Hindlimb muscle (tissue), 1 donor: ENCODE results near the gene SNF8. TPM values are rescaled to one million over a fixed set of nuclear protein-coding genes. Genes with fewer than 3 reads are reported as not detected.

Experiments used
- DNase-seq: peaks from one replicate; pipeline ENCODE4 v3.0.0-alpha.2; 2013
- polyA plus RNA-seq: library from polyadenylated mRNA; unstranded; fragments of 120-200 nt; gene quantifications from one replicate; pipeline ENCODE4 v1.2.1, GENCODE V29; 2013; ENCODE audit not compliant: insufficient read length

SNF8 gene
- polyA plus RNA-seq, 1 donor: 63.6 TPM

DNA sequence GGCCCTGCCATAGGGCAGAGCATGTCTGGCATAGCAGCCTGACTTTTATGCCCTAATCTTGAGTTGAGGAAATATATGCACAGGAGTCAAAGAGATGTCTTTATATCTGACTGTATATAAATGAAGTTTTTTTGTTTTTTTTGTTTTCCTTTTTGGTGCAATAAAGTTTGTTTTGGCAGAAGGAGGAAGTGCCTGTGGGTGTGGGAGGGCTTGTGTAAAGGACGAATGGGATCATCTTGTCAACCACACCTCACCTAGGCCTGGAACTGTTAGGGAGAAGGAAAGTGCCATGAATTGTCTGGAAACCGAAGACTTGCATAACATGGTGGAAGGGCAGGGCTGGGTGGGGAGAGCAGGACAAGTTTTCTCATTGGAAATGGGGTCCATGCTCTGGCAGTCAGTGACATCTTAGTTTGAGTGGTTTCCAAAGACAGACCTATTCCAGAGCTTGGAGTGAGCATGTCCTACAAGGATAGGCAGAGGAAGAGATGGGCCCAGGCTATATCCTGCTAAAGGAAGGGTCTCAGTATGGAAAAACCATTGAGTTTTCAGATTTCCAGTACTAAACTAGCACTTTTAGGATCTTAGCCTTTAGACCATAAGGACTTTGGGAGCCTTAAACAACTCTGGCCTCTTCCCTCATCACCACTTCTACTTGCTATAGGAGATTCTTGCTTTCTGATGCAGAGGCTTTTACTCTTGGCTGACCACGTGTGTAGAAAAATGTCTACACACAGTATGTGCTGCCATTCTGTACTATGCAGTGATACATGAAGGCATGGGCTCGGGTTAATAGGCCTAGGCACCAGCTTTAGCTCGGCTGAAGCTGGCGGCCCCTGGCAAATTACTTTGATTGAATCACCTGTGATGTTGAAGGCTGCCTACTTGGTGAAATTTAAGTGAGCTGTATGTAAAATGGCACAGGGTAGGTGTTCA lies 15.5 kb downstream of the SNF8 start:
- no peak for DNase-seq

DNA sequence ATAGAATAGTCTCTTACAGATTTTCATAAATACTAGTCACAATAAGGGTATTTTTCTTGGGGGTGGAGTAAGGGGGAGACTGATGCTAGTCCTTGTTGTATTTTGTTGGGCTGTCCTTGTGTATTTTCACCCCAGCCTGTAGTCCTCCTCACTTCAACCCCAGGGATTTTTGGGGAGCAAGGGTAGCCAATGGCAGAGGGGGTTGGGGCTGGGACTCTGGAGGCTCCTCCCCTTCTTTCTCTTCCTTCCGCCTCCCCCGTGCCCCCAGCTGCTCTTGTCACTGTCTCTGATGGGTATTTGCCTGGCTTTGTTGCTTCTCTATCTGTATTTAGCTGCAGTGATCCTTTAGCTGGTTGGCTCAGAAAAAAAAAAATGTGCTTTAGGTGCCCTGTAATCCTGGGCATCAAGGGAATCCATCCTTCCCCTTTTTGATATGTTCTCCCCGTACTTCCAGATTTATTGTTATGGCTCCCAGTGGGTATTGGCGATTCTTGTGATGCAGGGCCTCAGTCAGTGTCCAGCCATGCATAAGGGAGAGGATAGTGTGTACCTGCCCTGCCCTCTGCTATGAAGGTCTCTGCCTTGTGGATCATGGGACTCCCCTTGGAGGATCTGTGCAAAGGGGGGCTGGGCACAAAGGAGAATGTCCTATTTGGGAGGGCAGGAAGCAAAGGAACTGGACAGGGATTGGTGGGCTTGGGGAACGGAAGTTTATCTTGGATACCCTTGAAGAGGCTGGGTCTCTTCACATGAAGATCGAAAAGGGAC lies 16.5 kb downstream of the SNF8 start:
- DNase-seq: no peak

DNA sequence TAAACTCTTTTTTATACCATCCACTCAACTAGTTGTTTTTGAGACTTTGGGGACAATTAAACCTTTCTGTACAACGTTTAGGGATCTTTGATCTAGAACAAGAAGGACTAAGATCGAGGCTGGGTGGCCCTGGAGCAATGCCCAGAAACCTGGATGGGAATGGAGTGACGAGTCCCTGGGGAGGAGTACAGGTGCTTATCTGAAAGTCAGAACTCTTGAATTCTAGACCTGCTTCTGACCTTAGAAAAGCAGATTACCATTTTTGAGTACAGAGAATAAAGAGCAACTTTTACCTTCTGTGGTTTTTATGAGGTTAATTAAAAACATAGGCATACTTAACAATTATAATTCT lies 18.7 kb downstream of the SNF8 start:
- DNase-seq: no peak

DNA sequence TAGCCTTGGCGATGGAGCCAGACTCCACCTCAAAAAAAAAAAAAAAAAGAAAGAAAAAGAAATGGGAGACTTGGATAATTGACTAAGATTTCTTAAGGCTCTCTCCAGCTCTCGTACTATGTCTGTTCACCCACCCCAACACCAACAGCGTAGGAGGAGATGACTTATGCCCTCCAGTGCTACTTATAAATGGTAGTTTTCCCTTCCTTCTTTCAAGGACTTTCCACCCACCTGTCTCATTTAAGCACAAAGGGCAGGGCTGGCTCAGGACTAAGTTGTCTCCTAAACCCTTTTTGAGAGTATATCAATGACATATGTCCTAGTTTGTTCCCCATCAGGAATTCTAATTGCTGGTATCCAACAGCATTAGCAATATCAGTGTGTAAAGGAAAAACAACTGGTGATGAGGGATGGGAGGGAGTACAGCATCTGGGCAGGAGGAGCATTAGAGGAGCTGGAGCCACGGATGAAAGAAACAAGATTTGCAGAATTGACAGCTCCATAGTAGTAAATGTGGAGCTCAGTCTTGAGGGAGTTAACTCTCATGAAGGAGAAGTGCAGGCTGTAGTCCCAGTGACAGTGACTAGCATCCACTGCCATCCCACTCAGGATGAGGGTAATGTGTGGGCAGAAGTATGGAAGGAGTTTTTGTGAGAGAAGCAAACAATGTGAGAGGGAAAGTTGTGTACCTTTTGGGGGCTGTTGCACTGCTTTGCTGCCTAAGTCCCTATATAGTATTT lies 19.2 kb downstream of the SNF8 start:
- DNase-seq: no peak

DNA sequence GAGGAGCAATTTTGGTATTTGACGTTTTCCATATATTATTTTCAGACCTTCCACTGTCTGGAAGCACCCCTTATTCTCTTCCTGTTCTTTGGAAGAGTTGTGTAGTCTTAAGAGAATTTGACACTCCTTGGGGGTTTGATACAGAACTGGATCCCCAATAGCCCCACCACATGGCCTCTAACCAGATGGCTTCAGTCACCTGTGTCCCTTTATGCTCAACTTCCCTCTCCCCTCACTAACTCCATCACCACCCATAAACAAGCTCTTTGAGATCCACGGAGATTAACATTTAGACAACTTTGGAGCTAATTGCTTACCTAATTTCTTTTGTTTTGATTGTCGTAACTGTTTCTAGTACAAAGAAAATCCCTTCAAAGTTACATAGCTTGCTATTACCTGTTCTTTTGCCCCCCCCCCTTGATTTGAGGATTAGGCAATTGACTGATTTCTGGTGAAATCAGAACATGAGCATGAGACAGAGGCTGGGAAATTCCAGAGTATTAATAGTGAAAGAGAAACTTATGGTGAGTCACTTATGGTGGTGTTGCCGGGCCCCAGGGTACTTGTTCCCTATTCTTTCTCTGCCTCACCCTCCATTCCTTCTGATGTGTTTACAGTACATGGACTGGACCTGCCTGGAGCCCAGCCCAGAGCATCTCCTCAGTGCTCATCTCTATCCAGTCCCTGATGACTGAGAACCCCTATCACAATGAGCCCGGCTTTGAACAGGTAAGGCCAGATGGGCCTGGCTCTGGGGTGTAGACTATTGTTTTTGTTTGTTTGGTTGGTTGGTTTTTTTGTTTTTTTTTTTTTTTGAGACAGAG lies 29.0 kb downstream of the SNF8 start:
- DNase-seq: no peak

DNA sequence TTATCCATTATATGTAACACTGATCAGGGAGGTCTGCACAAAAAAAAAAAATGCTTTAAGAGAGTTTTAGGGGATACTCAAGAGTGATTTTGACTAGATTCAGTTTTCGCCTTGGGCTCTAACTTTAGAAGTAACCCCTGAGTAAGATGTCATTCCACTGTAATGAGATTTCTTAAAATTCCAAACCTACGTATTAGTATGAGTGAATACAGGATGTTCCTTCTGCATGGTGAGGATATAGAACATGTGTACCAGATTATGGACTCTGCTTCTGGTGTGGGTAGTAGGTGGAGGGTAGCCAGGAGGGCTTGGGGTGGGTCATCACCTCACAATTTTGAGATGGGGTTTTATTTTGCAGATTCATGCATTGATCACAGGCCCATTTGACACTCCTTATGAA lies 32.2 kb downstream of the SNF8 start:
- DNase-seq: no peak

DNA sequence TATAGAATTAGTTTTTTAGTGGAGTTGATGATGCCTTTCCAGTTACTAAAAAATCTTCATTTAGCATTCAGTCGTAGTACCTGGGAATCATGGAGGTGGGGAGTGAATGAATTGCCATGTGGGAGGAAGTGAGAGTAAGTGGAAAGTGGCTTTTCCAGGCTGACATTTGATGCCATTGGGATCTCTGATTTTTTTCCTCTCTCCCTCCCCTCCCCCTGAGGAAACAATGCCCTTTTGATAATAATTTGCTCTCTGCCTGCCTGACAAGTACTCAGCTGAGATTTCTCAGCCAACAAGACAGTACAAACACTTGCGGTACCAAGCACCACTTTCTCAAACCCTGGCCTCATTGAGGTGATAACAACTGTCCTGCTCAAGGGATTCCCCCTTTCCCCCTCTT lies 34.3 kb downstream of the SNF8 start:
- no peak for DNase-seq

DNA sequence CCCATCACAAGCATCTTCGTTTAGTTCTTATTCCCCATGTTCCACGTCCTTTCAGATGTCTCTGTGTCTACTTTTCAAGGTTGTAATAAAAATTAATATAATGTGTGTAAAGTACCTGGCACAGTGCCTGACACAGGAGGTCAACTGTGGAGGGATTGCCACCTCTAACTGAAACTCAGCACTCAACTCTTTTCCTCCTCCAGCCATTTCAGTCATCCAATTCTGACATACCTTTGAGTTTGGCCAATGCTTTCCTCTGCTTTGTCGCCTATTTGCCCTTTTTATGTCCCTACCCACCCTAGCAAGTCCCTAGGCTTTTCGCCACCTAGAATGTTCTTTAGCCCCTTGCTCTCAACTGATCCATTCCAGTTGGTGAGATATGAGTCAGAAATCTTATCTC lies 34.9 kb downstream of the SNF8 start:
- DNase-seq: no peak

DNA sequence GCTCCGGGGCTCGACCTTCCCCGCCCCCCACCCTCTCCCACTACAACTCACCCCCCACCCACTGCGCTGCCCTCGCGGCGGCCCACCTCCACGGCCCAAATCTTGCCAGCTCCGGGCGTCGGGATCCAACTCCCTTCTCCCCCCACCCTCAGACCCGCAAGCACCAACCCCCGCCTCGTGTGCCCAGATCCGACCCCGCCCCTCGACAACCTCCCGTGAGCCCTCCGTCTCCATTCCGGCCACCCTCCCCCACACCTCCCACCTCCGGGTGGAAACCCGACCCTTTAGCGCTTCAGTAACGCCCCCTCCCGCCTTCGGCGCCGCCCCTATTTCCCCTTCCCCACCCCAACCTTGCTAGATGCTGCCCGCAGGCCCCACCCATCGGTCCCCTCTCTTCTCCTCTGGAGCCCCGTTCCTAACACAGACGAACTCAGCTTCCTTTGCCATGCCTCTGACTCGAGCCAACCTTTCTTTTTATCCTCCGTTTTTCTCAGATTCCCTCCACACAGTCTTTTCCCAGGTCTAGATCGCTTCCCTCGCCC lies 35.7 kb downstream of the SNF8 start:
- peak; percentile 89 for DNase-seq

DNA sequence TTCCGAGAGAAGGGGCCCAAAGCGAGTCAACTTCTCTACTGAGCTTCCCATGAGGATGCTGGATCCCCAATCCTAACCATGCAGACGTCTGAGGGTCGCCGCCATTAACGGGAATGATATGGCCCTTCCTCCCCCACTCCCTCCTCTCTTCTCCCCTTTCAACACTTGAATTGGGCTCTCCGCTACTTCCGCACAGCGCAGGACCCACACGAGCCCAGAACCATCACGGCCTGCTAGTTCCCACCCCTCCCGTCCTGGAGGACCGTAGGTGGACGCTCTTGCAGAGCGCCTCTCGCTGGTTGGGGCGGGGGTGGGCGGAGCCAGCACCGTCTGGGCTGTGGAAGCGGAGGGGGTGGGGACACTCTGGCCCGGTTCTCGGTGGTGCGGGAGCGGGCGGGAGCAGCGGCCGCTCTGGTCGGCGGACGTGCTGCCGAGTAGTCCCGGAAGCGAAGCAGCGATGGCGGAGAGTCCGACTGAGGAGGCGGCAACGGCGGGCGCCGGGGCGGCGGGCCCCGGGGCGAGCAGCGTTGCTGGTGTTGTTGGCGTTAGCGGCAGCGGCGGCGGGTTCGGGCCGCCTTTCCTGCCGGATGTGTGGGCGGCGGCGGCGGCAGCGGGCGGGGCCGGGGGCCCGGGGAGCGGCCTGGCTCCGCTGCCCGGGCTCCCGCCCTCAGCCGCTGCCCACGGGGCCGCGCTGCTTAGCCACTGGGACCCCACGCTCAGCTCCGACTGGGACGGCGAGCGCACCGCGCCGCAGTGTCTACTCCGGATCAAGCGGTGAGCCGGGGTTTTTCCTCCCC lies 36.4 kb downstream of the SNF8 start, which contains the start of gene UBE2Z:
TSS of gene UBE2Z (plus strand) at position 361 of the 797 bp plus-strand sequence. CDS start at position 458, 97 bp downstream.
- peak; percentile 96 for DNase-seq

DNA sequence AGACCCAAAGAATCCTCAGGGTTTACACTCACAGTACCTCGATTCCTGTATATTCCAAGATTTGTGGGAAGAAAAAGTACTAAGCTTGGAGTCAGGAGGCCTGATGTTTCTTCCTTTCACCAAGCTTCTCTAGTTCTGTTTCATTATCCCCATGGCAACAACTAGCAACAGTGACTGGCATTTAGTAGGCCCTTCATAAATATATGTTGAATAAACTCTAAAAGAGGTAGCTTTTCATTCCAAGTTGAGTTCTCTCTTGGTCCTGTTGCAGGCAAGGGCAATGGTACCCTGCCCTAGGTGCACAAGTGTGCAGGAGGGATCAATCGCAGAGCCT lies 37.0 kb downstream of the SNF8 start:
- no peak for DNase-seq

DNA sequence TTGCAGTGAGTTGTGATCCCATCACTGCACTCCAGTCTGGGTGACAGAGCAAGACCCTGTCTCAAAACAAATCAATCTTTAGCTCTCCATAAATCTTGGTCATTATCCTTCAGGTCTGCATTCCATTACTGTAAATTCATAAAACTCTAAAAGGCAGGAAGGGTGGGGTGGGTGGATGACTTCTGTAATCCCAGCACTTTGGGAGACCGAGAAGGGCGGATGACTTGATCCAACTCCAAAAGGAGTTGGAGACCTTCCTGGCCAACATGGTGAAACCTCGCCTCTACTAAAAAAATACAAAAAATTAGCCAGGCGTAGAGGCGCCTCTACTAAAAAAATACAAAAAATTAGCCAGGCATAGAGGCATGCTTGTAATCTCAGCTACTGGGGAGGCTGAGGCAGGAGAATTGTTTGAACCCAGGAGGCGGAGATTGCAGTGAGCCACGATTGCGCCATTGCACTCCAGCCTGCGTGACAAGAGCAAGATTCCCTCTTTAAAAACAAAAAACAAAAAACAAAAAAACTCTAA lies 38.6 kb downstream of the SNF8 start:
- no peak for DNase-seq

DNA sequence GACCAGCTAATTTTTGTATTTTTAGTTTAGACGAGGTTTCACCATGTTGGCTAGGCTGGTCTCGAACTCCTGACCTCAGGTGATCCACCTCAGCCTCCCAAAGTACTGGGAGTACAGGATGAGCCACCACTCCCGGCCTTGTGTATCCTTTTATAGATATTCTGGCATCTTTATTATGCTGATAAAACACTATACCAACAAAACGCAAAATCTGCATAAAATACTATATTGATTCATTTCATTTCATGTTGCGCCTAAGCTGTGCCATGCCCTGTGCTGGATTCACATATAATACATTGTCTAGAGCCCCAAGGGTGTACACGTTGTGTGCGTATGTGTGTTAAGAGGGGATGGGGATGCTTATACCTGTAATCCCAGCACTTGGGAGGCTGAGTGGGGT lies 40.2 kb downstream of the SNF8 start:
- no peak for DNase-seq

DNA sequence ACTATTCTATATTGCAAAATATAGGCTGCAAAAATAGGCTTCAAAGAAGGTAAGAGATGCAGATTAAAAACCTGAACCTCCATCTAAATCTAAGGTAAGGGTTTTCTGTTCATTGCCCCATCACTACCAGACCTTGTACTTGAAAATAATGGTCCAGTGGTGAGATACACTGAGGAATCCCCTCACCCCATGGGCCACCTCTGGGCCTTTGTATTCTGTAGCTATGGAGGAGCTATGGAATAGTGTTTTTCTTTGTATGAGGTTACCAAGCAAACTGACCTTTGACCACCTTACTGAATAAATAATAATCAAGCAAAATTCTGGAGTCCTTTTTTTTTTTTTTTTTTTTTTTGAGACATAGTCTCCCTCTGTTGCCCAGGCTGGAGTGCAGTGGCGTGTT lies 41.2 kb downstream of the SNF8 start:
- DNase-seq: no peak

DNA sequence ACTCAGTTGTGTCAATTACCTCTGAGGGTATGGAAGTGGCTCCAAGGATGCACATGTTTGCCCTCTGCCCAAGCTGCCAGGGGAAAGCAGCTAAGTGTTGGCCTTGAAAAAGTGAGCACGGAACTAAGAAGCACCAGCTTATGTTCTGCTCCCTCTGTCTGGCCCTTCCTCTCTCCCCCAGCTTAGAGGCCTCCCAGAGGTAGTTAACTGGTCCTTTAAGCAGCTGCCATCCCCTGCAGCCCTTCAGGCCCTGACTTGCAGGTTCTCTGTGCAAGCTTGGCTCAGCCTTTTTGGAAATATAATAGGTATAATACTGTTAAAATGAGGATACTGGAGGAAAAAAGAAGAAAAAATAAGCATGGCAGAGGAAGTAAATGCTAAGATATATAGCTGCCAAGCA lies 43.4 kb downstream of the SNF8 start:
- no peak for DNase-seq

DNA sequence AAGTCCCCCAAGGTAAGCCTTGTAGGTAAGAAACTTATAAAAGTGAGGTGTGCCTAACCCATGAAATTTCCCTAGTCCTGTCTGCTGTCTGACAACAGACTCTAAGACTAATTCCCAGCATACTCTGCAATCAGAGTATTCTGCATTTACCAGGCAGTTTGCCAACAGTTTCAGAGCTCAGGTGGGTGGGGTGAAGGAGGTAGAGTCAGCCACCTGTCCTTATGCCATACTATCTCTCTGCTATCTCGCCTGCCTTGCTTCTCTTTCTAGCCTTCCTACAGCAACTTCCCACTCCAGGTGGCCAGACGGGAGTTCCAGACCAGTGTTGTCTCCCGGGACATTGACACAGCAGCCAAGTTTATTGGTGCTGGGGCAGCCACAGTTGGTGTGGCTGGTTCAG lies 49.8 kb downstream of the SNF8 start:
- DNase-seq: no peak

DNA sequence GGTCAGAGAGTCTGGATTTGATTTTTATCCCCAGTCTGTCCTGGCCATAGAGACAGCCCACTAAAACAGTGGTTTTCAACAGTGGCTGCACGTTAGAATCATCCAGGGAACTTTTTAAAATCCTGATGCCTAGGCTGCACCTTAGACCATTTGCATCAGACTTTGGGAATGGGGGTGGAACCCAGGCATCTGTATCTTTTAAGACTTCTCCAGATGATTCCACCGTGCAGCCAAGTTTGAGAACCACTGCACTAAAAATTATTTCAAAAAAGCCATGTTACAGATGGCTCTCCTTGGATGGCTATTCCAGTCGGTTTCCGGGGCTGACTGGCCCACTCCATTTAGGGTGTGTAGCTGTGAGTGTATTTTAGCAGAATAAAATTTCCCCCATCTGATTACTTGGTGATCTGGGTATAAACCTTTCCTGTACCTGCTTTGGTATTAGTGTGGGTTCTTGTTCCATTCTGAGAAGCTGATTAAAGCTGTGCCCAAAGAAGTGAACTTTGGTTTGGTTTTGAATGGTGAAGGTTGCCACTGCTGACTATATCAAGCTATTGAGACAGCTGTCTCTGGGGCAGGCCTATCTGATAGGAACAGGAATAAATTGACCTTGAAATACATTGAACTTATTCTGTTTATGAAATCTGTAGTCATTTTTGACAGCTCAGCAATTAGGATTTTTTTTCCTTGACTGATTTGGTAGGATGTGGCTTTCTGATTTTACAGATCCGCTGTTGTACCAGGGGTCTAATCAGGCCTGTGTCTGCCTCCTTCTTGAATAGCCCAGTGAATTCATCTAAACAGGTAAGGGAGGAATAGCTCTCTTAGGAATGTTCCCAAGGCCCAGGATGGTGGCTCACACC lies 50.8 kb downstream of the SNF8 start:
- DNase-seq: no peak

DNA sequence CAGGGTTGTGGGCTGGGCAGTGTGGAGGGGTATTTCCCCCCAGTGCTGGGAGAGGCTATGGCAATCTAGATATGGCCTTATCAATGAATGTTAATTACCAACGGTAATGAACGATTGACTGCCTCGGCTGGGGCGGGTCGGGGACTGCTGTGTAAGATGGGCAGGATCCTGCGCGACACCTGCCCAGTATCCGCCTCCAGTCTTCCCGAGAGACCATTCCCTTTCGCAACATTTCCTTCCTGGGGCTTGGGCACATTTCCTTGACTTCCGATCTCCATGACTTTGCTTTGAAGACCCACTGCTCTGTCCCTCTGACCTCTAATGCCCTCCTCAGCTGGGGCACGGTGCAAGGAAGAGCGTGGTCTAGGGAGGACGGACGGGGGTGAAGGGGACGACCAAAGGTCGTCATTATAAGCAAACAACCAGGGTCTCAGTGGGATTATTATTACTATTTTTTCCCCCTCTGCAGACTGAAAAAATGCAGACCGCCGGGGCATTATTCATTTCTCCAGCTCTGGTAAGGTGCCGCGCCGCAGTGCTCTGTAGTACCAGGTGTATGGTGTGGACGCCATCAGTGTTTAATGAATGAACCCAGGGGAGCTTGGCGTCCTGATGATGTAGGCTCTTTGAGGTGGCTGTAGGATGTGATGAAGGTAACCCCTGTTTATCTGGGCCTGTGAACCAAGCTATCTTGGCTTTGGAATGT lies 51.5 kb downstream of the SNF8 start:
- DNase-seq: no peak

DNA sequence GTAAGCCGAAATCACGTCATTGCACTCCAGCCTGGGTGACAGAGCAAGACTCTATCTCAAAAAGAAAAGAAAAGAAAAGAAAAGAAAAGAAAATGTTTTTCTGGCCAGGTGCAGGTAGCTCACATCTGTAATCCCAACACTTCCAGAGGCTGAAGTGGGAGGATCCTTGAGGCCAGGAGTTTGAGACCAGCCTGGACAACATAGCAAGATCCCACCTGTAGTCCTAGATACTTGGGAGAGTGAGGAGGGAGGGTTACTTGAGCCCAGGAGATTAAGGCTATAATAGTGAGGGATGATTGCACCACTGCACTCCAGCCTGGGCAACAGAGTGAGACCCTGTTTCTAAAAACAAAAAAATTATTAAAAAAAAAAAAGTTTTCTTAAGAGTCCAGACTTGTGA lies 54.6 kb downstream of the SNF8 start:
- DNase-seq: no peak
